Stomach (tissue), 4 donors: ENCODE measurements around the gene RPRD1B.

Experiments used
- EP300 ChIP-seq: sonication (generic); formaldehyde crosslinking; IDR thresholded peaks from one replicate; pipeline ENCODE4 v1.6.1; 2017; ENCODE audit warnings: antibody characterized with exemption
- POLR2A ChIP-seq, 4 donors: fragments of 450-650 bp; IDR thresholded peaks; one replicate each; pipeline ENCODE4 v1.6.1; 2016; ENCODE audit warnings: antibody characterized with exemption in 4 of 4, control low read depth in 2 of 4, mild to moderate bottlenecking in 1 of 4, moderate library complexity in 1 of 4
- POLR2AphosphoS5 ChIP-seq, 3 donors: sonication (generic); formaldehyde crosslinking; IDR thresholded peaks; one replicate each; pipeline ENCODE4 v1.6.1; 2016; ENCODE audit warnings: antibody characterized with exemption in 3 of 3
- TF ChIP-seq, protein P1 (sequence below), 7 experiments: fragments of 450-650 bp in 4 of 7; fragments of 200-600 bp in 3 of 7; sonication (generic) in 3 of 7; IDR thresholded peaks; one replicate each; pipeline ENCODE4 v1.5.1; 2016 to 2019; ENCODE audit warnings: antibody characterized with exemption in 7 of 7, control low read depth in 2 of 7, mild to moderate bottlenecking in 1 of 7

DNA sequence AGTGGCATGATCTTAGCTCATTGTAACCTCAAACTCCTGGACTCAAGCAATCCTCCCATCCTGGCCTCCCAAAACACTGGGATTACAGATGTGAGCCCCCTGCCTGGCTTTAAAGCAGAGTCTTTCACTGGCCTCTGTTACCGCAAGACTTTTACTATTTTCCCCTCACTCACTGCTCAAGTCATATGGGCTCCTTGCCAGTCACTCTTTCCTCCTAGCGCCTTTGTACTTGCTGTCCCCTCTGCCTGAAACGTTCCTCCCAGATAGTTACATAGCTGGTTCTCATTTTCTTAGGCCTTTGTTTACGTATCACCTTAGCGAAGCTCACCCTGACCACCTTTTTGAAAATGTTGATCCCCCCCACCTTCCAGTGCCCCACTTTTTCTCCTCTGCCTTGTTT, 29.3 kb downstream of the RPRD1B start:
- TF ChIP-seq, protein P1, sequence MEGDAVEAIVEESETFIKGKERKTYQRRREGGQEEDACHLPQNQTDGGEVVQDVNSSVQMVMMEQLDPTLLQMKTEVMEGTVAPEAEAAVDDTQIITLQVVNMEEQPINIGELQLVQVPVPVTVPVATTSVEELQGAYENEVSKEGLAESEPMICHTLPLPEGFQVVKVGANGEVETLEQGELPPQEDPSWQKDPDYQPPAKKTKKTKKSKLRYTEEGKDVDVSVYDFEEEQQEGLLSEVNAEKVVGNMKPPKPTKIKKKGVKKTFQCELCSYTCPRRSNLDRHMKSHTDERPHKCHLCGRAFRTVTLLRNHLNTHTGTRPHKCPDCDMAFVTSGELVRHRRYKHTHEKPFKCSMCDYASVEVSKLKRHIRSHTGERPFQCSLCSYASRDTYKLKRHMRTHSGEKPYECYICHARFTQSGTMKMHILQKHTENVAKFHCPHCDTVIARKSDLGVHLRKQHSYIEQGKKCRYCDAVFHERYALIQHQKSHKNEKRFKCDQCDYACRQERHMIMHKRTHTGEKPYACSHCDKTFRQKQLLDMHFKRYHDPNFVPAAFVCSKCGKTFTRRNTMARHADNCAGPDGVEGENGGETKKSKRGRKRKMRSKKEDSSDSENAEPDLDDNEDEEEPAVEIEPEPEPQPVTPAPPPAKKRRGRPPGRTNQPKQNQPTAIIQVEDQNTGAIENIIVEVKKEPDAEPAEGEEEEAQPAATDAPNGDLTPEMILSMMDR (IDR thresholded peaks at IDR 0.05) = no peak
- no peak for TF ChIP-seq POLR2A (IDR thresholded peaks at IDR 0.05)
- no peak for TF ChIP-seq EP300
- TF ChIP-seq POLR2AphosphoS5 (IDR thresholded peaks at IDR 0.05) = no peak
